A549 (cell line): ENCODE measurements around the gene TUBA4B. TPM values are rescaled to one million over a fixed set of nuclear protein-coding genes. Genes with fewer than 3 reads are reported as not detected.

ENCODE experiments used
- ATAC-seq, 2 experiments: fragments of 200-7000 bp in 1 of 2; fragments of >200 bp in 1 of 2; cut with Nextera tagmentation in 1 of 2; cut with Tn5 transposase in 1 of 2; 3 replicates each; pipeline versions ENCODE4 v1.8.0 to v1.9.1; 2018 to 2020; ENCODE audit warnings: mild to moderate bottlenecking in 1 of 2, moderate library complexity in 1 of 2
- CTCF ChIA-PET: fragments of 300-600 bp; sonication (Branson Sonifier 250); formaldehyde crosslinking; extraction: SDS; loops from one replicate; lab custom pipeline; 2021; ENCODE audit warnings: antibody characterized with exemption, inconsistent platforms; lab: Yijun Ruan, JAX
- POLR2A ChIA-PET: fragments of 350-600 bp; formaldehyde crosslinking; extraction: SDS; loops from one replicate; lab custom pipeline; 2021; ENCODE audit warnings: antibody characterized with exemption, inconsistent platforms; lab: Yijun Ruan, JAX
- DNase-seq, 2 experiments: peaks; one replicate each; pipeline versions ENCODE4 v3.0.0 to v3.0.0-alpha.2; 2011 to 2016; ENCODE audit warnings: low read depth in 1 of 2, low spot score in 1 of 2
- FAIRE-seq: peaks from 2 replicates; lab custom pipeline; 2011; peaks lifted over from hg19 to GRCh38; lab: Jason Lieb, UNC
- H3K27ac ChIP-seq, 2 experiments: fragments of >200 bp; sonication (Bioruptor Twin); formaldehyde crosslinking; 3 replicates each; pipeline ENCODE4 v1.5.1; 2016 to 2017
- H3K4me1 ChIP-seq: fragments of >200 bp; sonication (Bioruptor Twin); formaldehyde crosslinking; 3 replicates; pipeline ENCODE4 v1.6.1; 2016
- H3K4me2 ChIP-seq: fragments of >200 bp; sonication (Bioruptor Twin); formaldehyde crosslinking; 3 replicates; pipeline ENCODE4 v1.6.1; 2016
- H3K4me3 ChIP-seq: fragments of >200 bp; sonication (Bioruptor Twin); formaldehyde crosslinking; 3 replicates; pipeline ENCODE4 v1.5.1; 2016
- H3K9me3 ChIP-seq: fragments of >200 bp; sonication (Bioruptor Twin); formaldehyde crosslinking; 3 replicates; pipeline ENCODE4 v1.6.1; 2016
- CEBPB ChIP-seq, 2 experiments: fragments of >200 bp in 1 of 2; sonication (Bioruptor Twin) in 1 of 2; formaldehyde crosslinking in 1 of 2; IDR thresholded peaks; 2 replicates each; pipeline ENCODE4 v1.6.1; 2012 to 2016
- ESRRA ChIP-seq: fragments of 150-350 bp; IDR thresholded peaks from 2 replicates; pipeline ENCODE4 v1.6.1; 2014; ENCODE audit warnings: mild to moderate bottlenecking, low read length, borderline replicate concordance
- FOSB ChIP-seq: fragments of 250-450 bp; sonication (Bioruptor Pico); IDR thresholded peaks from 2 replicates; pipeline ENCODE4 v1.5.0; 2020; ENCODE audit warnings: mild to moderate bottlenecking, moderate library complexity
- HOXB5 ChIP-seq: fragments of 250-450 bp; sonication (Bioruptor Pico); IDR thresholded peaks from 2 replicates; pipeline ENCODE4 v1.5.0; 2020; ENCODE audit warnings: mild to moderate bottlenecking, moderate library complexity
- MAFK ChIP-seq: fragments of 450-650 bp; IDR thresholded peaks from 2 replicates; pipeline ENCODE4 v1.6.1; 2014; ENCODE audit not compliant: partially characterized antibody
- MAZ ChIP-seq: fragments of 150-350 bp; IDR thresholded peaks from 2 replicates; pipeline ENCODE4 v1.6.1; 2014; ENCODE audit warnings: antibody characterized with exemption, low read depth, low read length, borderline replicate concordance
- MYC ChIP-seq: IDR thresholded peaks from 2 replicates; pipeline ENCODE4 v1.6.1; 2012; ENCODE audit warnings: mild to moderate bottlenecking, inconsistent platforms, low read length, improper control_type of control experiment, borderline replicate concordance
- NPAS2 ChIP-seq: fragments of 250-450 bp; sonication (Bioruptor Pico); IDR thresholded peaks from 2 replicates; pipeline ENCODE4 v1.8.0; 2022; ENCODE audit warnings: mild to moderate bottlenecking, moderate library complexity, borderline replicate concordance
- POLR2A ChIP-seq: IDR thresholded peaks from 2 replicates; pipeline ENCODE4 v1.6.1; 2012; ENCODE audit warnings: mild to moderate bottlenecking, low read length
- RCOR1 ChIP-seq: fragments of 150-350 bp; IDR thresholded peaks from 2 replicates; pipeline ENCODE4 v1.6.1; 2014; ENCODE audit warnings: antibody characterized with exemption, low read length, low read depth
- RFX5 ChIP-seq: fragments of 450-650 bp; IDR thresholded peaks from 2 replicates; pipeline ENCODE4 v1.7.1; 2014; ENCODE audit warnings: antibody characterized with exemption, mild to moderate bottlenecking, moderate library complexity
- RNF2 ChIP-seq: fragments of 200-600 bp; sonication (generic); IDR thresholded peaks from 2 replicates; pipeline ENCODE4 v1.6.1; 2016; ENCODE audit warnings: low read depth, mild to moderate bottlenecking, antibody characterized with exemption, moderate library complexity, borderline replicate concordance
- SMC3 ChIP-seq: fragments of >200 bp; sonication (Bioruptor Twin); formaldehyde crosslinking; IDR thresholded peaks from 3 replicates; pipeline ENCODE4 v1.6.1; 2018; ENCODE audit warnings: inconsistent platforms
- SREBF2 ChIP-seq: fragments of 450-650 bp; IDR thresholded peaks from 2 replicates; pipeline ENCODE4 v1.6.1; 2014; ENCODE audit warnings: mild to moderate bottlenecking, moderate library complexity
- ZC3H11A ChIP-seq: fragments of 450-650 bp; IDR thresholded peaks from 2 replicates; pipeline ENCODE4 v1.6.1; 2014; ENCODE audit warnings: antibody characterized with exemption, mild to moderate bottlenecking
- ZNF302 ChIP-seq: fragments of 250-450 bp; sonication (Bioruptor Pico); IDR thresholded peaks from 2 replicates; pipeline ENCODE4 v1.9.0; 2021; ENCODE audit warnings: inconsistent platforms, mild to moderate bottlenecking, moderate library complexity
- ZSCAN20 ChIP-seq: fragments of 250-450 bp; sonication (Bioruptor Pico); IDR thresholded peaks from 2 replicates; pipeline ENCODE4 v1.8.0; 2022; ENCODE audit warnings: mild to moderate bottlenecking, moderate library complexity
- WGBS: methylation state at CpG from one replicate; pipeline ENCODE4 v1.1.6; 2017; ENCODE audit errors: missing lambda C conversion rate; 5-methylcytosine and 5-hydroxymethylcytosine counted together
- polyA plus RNA-seq, 4 experiments: library from polyadenylated mRNA; depleted of rRNA in 3 of 4; stranded (reverse); fragments of >200 nt; fragmentation: RNase III in 1 of 4; extraction: RNeasy Plus Mini Kit Qiagen cat#74134 plus additional on column Dnase treatment in 1 of 4; gene quantifications; 2 replicates in 3 of 4; 3 replicates in 1 of 4; pipeline ENCODE4 v1.2.3, GENCODE V29; 2011 to 2017
- TF ChIP-seq, protein P1 (sequence below): fragments of >200 bp; sonication (Bioruptor Twin); formaldehyde crosslinking; IDR thresholded peaks from 3 replicates; pipeline ENCODE4 v1.6.1; 2016
- TF ChIP-seq, protein P2 (sequence below): IDR thresholded peaks from 2 replicates; pipeline ENCODE4 v1.6.1; 2012
- TF ChIP-seq, protein P3 (sequence below): fragments of 150-350 bp; IDR thresholded peaks from 2 replicates; pipeline ENCODE4 v1.6.1; 2014; ENCODE audit warnings: low read depth, mild to moderate bottlenecking, low read length
- TF ChIP-seq, protein P4 (sequence below): fragments of 250-450 bp; sonication (Bioruptor Pico); IDR thresholded peaks from 2 replicates; pipeline ENCODE4 v1.5.0; 2020; ENCODE audit warnings: low read depth, mild to moderate bottlenecking, moderate library complexity
- TF ChIP-seq, protein P5 (sequence below): IDR thresholded peaks from 2 replicates; pipeline ENCODE4 v1.6.1; 2012; ENCODE audit warnings: low read depth, borderline replicate concordance
- TF ChIP-seq, protein P6 (sequence below): IDR thresholded peaks from 2 replicates; pipeline ENCODE4 v1.6.1; 2012

Gene TUBA4B
- polyA plus RNA-seq, 2 of the 4 experiments (the other 2 are of a cell fraction): 0.71 to 0.94 TPM

DNA sequence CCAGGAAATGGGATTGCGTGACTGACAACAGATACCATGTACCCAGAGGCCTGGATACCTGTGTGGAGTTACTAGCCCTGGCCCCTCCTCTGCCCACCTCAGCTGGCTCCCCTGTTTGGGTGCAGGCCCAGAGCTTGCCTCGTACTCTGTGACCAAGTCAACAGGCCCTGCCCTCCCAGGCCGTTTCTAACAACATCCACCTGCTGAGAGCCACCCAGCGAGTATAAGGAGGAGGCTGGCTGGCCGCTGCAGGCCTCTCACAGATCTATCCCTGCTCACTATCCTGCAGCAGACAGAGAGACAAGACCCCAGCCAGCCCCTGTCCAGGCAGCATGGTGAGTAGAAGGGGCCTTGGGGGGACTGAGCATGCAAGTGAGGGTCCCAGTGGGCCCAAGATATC is 13.2 kb downstream of the TUBA4B start (continued):
- TF ChIP-seq, protein P1, sequence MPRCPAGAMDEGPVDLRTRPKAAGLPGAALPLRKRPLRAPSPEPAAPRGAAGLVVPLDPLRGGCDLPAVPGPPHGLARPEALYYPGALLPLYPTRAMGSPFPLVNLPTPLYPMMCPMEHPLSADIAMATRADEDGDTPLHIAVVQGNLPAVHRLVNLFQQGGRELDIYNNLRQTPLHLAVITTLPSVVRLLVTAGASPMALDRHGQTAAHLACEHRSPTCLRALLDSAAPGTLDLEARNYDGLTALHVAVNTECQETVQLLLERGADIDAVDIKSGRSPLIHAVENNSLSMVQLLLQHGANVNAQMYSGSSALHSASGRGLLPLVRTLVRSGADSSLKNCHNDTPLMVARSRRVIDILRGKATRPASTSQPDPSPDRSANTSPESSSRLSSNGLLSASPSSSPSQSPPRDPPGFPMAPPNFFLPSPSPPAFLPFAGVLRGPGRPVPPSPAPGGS: no peak
- TF ChIP-seq RFX5 (no peak), MAZ (no peak), RCOR1 (no peak), MYC (no peak), HOXB5 (CRISPR knock-in tag) (no peak)
- TF ChIP-seq, protein P2, sequence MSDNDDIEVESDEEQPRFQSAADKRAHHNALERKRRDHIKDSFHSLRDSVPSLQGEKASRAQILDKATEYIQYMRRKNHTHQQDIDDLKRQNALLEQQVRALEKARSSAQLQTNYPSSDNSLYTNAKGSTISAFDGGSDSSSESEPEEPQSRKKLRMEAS: no peak
- TF ChIP-seq, protein P3, sequence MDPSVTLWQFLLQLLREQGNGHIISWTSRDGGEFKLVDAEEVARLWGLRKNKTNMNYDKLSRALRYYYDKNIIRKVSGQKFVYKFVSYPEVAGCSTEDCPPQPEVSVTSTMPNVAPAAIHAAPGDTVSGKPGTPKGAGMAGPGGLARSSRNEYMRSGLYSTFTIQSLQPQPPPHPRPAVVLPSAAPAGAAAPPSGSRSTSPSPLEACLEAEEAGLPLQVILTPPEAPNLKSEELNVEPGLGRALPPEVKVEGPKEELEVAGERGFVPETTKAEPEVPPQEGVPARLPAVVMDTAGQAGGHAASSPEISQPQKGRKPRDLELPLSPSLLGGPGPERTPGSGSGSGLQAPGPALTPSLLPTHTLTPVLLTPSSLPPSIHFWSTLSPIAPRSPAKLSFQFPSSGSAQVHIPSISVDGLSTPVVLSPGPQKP: no peak

DNA sequence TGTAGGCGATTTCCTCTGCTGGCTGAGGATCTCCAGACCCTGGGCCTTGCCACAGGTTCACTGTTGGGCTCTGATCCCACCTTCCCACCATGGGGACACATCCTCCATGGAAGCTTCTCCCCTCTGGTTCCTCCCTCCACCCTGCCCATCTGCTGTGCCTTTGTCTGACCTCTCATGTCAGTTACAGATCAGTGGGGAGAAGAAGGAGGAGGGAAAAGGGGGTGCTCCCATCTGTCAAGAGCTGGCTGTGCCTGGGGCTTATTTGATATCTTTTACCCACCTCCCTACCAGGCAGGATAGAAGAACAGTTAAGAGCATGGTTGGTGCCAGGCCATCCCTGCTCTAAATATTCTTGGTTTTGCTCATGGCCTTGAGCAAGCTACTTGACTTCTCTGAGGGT is 13.8 kb downstream of the TUBA4B start:
- 86% methylated on average over 1 of the region's 1 CpG for WGBS
- TF ChIP-seq SREBF2 (no peak), SMC3 (no peak), RNF2 (no peak), FOSB (no peak), ZC3H11A (no peak), POLR2A (no peak), ZSCAN20 (CRISPR knock-in tag) (no peak), ZNF302 (no peak), NPAS2 (CRISPR knock-in tag) (no peak)
- TF ChIP-seq, protein P4, sequence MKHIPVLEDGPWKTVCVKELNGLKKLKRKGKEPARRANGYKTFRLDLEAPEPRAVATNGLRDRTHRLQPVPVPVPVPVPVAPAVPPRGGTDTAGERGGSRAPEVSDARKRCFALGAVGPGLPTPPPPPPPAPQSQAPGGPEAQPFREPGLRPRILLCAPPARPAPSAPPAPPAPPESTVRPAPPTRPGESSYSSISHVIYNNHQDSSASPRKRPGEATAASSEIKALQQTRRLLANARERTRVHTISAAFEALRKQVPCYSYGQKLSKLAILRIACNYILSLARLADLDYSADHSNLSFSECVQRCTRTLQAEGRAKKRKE (CRISPR knock-in tag): no peak
- TF ChIP-seq, protein P5, sequence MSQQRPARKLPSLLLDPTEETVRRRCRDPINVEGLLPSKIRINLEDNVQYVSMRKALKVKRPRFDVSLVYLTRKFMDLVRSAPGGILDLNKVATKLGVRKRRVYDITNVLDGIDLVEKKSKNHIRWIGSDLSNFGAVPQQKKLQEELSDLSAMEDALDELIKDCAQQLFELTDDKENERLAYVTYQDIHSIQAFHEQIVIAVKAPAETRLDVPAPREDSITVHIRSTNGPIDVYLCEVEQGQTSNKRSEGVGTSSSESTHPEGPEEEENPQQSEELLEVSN: no peak
- Histone ChIP-seq H3K27ac (peak overlapping the region in 1 of 2 experiments; percentile 50; a peak in 3 of 6 replicates), H3K9me3 (no peaks in the 10 kb centered on the region), H3K4me1 (peaks cover 20% of the 10 kb centered on the region), H3K4me2 (no peak overlapping the region), H3K4me3 (no peak overlapping the region)
- DNase-seq (no peak), FAIRE-seq (no peak), ATAC-seq (peak in 1 of 2 experiments; percentile 10; a peak in 1 of 6 replicates)
- POLR2A ChIA-PET: no interaction called here
- CTCF ChIA-PET: interaction anchor here (1.0 to 4.6 kb wide), 5 partner anchors 9 to 31 kb away, joined by 3 to 20 read pairs (median 10); partner anchors contain the start of gene TUBA4A

DNA sequence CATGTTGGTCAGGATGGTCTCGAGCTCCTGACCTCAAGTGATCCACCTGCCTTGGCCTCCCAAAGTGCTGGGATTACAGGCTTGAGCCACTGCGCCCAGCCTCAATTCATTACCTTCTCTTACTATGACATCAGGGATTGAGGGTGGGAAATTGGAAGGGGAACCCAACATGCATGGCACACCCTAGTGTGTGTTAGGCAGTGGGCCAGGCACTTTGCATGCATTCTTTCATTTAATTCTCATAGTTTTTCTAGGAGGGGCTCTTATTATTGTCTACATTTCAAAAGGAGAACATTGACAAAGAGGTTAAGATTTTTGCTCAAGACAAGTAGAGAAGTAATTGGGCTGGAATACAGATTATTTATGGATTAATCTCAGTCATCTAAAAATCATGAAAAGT is 15.3 kb downstream of the TUBA4B start:
- Histone ChIP-seq H3K9me3 (no peaks in the 10 kb centered on the region), H3K4me2 (no peak overlapping the region), H3K4me1 (peaks cover 33% of the 10 kb centered on the region), H3K4me3 (no peak overlapping the region), H3K27ac (0 out of 6 replicates have a peak overlapping the region, but pooled peaks of 1 of the 2 experiments have one; percentile 13)
- DNase-seq (no peak), ATAC-seq (no peak), FAIRE-seq (no peak)
- WGBS: 89% methylated on average over 2 of the region's 2 CpGs
- CTCF ChIA-PET: interaction anchor here (1.4 to 4.6 kb wide), 3 partner anchors 14 to 27 kb away, joined by 3 to 24 read pairs (median 18); partner anchors contain the start of genes TUBA4A and TUBA4B
- POLR2A ChIA-PET: no interaction called here
- TF ChIP-seq NPAS2 (CRISPR knock-in tag): no peak
- TF ChIP-seq, protein P6, sequence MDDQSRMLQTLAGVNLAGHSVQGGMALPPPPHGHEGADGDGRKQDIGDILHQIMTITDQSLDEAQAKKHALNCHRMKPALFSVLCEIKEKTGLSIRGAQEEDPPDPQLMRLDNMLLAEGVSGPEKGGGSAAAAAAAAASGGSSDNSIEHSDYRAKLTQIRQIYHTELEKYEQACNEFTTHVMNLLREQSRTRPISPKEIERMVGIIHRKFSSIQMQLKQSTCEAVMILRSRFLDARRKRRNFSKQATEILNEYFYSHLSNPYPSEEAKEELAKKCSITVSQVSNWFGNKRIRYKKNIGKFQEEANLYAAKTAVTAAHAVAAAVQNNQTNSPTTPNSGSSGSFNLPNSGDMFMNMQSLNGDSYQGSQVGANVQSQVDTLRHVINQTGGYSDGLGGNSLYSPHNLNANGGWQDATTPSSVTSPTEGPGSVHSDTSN: no peak
- no peak for TF ChIP-seq ESRRA
- TF ChIP-seq MAFK: no peak
- TF ChIP-seq CEBPB (IDR thresholded peaks at IDR 0.05): no peak
- no peak for TF ChIP-seq ZC3H11A
